HEK293 (cell line): ENCODE measurements around the gene KITLG.
A peak's percentile ranks its signal among the peaks of the same experiment; 100 is the strongest.

Experiments used
- CTCF ChIA-PET: fragments of 350-600 bp; formaldehyde crosslinking; extraction: SDS; loops from one replicate; lab custom pipeline; 2021; ENCODE audit warnings: antibody characterized with exemption; lab: Yijun Ruan, JAX
- POLR2A ChIA-PET: fragments of 300-600 bp; formaldehyde crosslinking; extraction: SDS; loops from one replicate; lab custom pipeline; 2020; ENCODE audit warnings: antibody characterized with exemption, inconsistent platforms; lab: Yijun Ruan, JAX
- H3K27ac ChIP-seq: fragments of 200-500 bp; sonication (Bioruptor generic); 2 replicates; pipeline ENCODE4 v1.5.1; 2014; ENCODE audit warnings: low read depth, low read length, control low read depth, inconsistent platforms; ENCODE audit errors: extremely low read depth
- H3K36me3 ChIP-seq, 2 experiments: fragments of 200-500 bp in 1 of 2; sonication (Bioruptor generic) in 1 of 2; 1 replicate in 1 of 2; 2 replicates in 1 of 2; pipeline ENCODE4 v1.5.1; 2014 to 2017; ENCODE audit warnings: inconsistent platforms in 2 of 2, low read length in 2 of 2; ENCODE audit not compliant: control insufficient read depth in 2 of 2, insufficient read depth in 1 of 2
- H3K4me1 ChIP-seq: fragments of 200-500 bp; sonication (Bioruptor generic); 2 replicates; pipeline ENCODE4 v1.5.1; 2014; ENCODE audit warnings: mild to moderate bottlenecking, low read length, inconsistent platforms; ENCODE audit not compliant: control insufficient read depth, insufficient read depth
- H3K4me3 ChIP-seq: 2 replicates; pipeline ENCODE4 v1.5.1; 2011; ENCODE audit warnings: low read depth, mild to moderate bottlenecking, control low read depth, low read length, moderate library complexity
- H3K9me3 ChIP-seq: fragments of 200-500 bp; sonication (Bioruptor generic); 2 replicates; pipeline ENCODE4 v1.5.1; 2014; ENCODE audit warnings: low read depth, low read length, inconsistent platforms; ENCODE audit not compliant: control insufficient read depth, insufficient read depth
- ATF2 ChIP-seq: fragments of 450-650 bp; formaldehyde crosslinking; IDR thresholded peaks from 2 replicates; pipeline ENCODE4 v1.5.1; 2016; ENCODE audit warnings: missing biosample characterization, missing genetic modification characterization, low read depth
- BCL11A ChIP-seq: fragments of 450-650 bp; formaldehyde crosslinking; IDR thresholded peaks from 2 replicates; pipeline ENCODE4 v1.5.1; 2016; ENCODE audit warnings: low read depth, missing biosample characterization, missing genetic modification characterization
- ELK4 ChIP-seq: IDR thresholded peaks from 2 replicates; pipeline ENCODE4 v1.6.1; 2011; ENCODE audit warnings: mild to moderate bottlenecking, low read depth, low read length, borderline replicate concordance
- HOXC10 ChIP-seq: sonication (generic); formaldehyde crosslinking; IDR thresholded peaks from 2 replicates; pipeline ENCODE4 v1.8.1; 2023; ENCODE audit warnings: mild to moderate bottlenecking, missing genetic modification reagents
- TRIM28 ChIP-seq: IDR thresholded peaks from 2 replicates; pipeline ENCODE4 v1.6.1; 2011; ENCODE audit warnings: low read length, control low read depth, borderline replicate concordance
- TSHZ1 ChIP-seq: fragments of 450-650 bp; formaldehyde crosslinking; IDR thresholded peaks from 2 replicates; pipeline ENCODE4 v1.5.1; 2016; ENCODE audit warnings: missing biosample characterization, missing genetic modification characterization, borderline replicate concordance
- ZFP37 ChIP-seq: fragments of 450-650 bp; formaldehyde crosslinking; IDR thresholded peaks from 2 replicates; pipeline ENCODE4 v1.5.1; 2016; ENCODE audit warnings: missing biosample characterization, missing genetic modification characterization
- ZNF121 ChIP-seq: fragments of 450-650 bp; formaldehyde crosslinking; IDR thresholded peaks from 2 replicates; pipeline ENCODE4 v1.5.1; 2016; ENCODE audit warnings: missing biosample characterization, missing genetic modification characterization
- ZNF138 ChIP-seq: fragments of 450-650 bp; formaldehyde crosslinking; IDR thresholded peaks from 2 replicates; pipeline ENCODE4 v1.5.1; 2016; ENCODE audit warnings: missing biosample characterization, missing genetic modification characterization, borderline replicate concordance
- ZNF140 ChIP-seq: fragments of 450-650 bp; formaldehyde crosslinking; IDR thresholded peaks from 2 replicates; pipeline ENCODE4 v1.5.1; 2016; ENCODE audit warnings: missing biosample characterization, missing genetic modification characterization
- ZNF280C ChIP-seq: fragments of 450-650 bp; formaldehyde crosslinking; IDR thresholded peaks from 2 replicates; pipeline ENCODE4 v1.5.1; 2016; ENCODE audit warnings: missing biosample characterization, missing genetic modification characterization
- ZNF280D ChIP-seq: fragments of 450-650 bp; formaldehyde crosslinking; IDR thresholded peaks from 2 replicates; pipeline ENCODE4 v1.5.1; 2016; ENCODE audit warnings: missing biosample characterization, missing genetic modification characterization
- ZNF311 ChIP-seq: fragments of 450-650 bp; formaldehyde crosslinking; IDR thresholded peaks from 2 replicates; pipeline ENCODE4 v1.5.1; 2017; ENCODE audit warnings: missing biosample characterization, missing genetic modification characterization, borderline replicate concordance
- ZNF544 ChIP-seq: fragments of 450-650 bp; formaldehyde crosslinking; IDR thresholded peaks from 2 replicates; pipeline ENCODE4 v1.5.0; 2017; ENCODE audit warnings: missing biosample characterization, missing genetic modification characterization
- ZNF580 ChIP-seq: fragments of 450-650 bp; formaldehyde crosslinking; IDR thresholded peaks from 2 replicates; pipeline ENCODE4 v1.5.1; 2016; ENCODE audit warnings: missing biosample characterization, missing genetic modification characterization
- ZNF610 ChIP-seq: fragments of 450-650 bp; formaldehyde crosslinking; IDR thresholded peaks from 2 replicates; pipeline ENCODE4 v1.5.1; 2016; ENCODE audit warnings: missing biosample characterization, missing genetic modification characterization, borderline replicate concordance
- ZNF621 ChIP-seq: fragments of 450-650 bp; formaldehyde crosslinking; IDR thresholded peaks from 2 replicates; pipeline ENCODE4 v1.5.1; 2017; ENCODE audit warnings: missing biosample characterization, missing genetic modification characterization
- ZNF624 ChIP-seq: fragments of 450-650 bp; formaldehyde crosslinking; IDR thresholded peaks from 2 replicates; pipeline ENCODE4 v1.5.1; 2017; ENCODE audit warnings: missing biosample characterization, missing genetic modification characterization
- ZNF792 ChIP-seq: fragments of 450-650 bp; formaldehyde crosslinking; IDR thresholded peaks from 2 replicates; pipeline ENCODE4 v1.5.1; 2016; ENCODE audit warnings: missing biosample characterization, missing genetic modification characterization

KITLG gene

GRCh38 chr12:88559772-88560171, 20.5 kb downstream of the KITLG start (continued):
- TF ChIP-seq ZNF280C (tag by site-specific recombination) (no peak), ZNF138 (no peak), ZNF311 (tag by site-specific recombination) (no peak), ZNF624 (tag by site-specific recombination) (no peak), ZNF610 (tag by site-specific recombination) (no peak), ZNF121 (no peak), ZNF544 (no peak), TSHZ1 (tag by site-specific recombination) (no peak), ZNF621 (tag by site-specific recombination) (no peak), ATF2 (tag by site-specific recombination) (peak; percentile 72)
- TF ChIP-seq, all 188 proteins: peak for 2

- ChIA-PET CTCF (no interaction called here), POLR2A (no interaction called here)
- H3K4me3 ChIP-seq = no peak overlapping the region
- H3K36me3 ChIP-seq = no peaks in the 10 kb centered on the region
- H3K9me3 ChIP-seq = no peaks in the 10 kb centered on the region
- peaks cover 30% of the 10 kb centered on the region for H3K4me1 ChIP-seq
- no peak overlapping the region; the same call in 1 of the 2 replicates for H3K27ac ChIP-seq
- no peak for TF ChIP-seq ZNF140 (tag by site-specific recombination)
- TF ChIP-seq ZFP37 (tag by site-specific recombination) = no peak
- no peak for TF ChIP-seq TRIM28
- no peak for TF ChIP-seq ZNF792 (tag by site-specific recombination)
- no peak for TF ChIP-seq ZNF580 (tag by site-specific recombination)
- TF ChIP-seq ELK4 = no peak
- no peak for TF ChIP-seq HOXC10 (CRISPR knock-in tag)
- no peak for TF ChIP-seq ZNF280C (tag by site-specific recombination)
- TF ChIP-seq ZNF280D (tag by site-specific recombination) = no peak
- TF ChIP-seq BCL11A (tag by site-specific recombination) = no peak
Measured at GRCh38 chr12:88559199-88559598, 21.1 kb downstream of the KITLG start.
